ENCODE data around the gene FBXW8.

The FBXW8 gene

GRCh38 chr12:116878567-116879508 lies 31.9 kb upstream of the FBXW8 start:
- peaks cover 66% of the 10 kb centered on the region for H3K79me2 ChIP-seq (ENCODE audit: control insufficient read depth, low read length)
- peak overlapping the region; percentile 66 for H3K27ac ChIP-seq (ENCODE audit: low read depth, low read length)
- H3K4me1 ChIP-seq (ENCODE audit: control insufficient read depth, low read length): peaks cover 65% of the 10 kb centered on the region
- H3K9me3 ChIP-seq (ENCODE audit: control insufficient read depth, insufficient read depth, low read length): no peaks in the 10 kb centered on the region
- H3K4me2 ChIP-seq (ENCODE audit: low read length): peak overlapping the region; percentile 97
- peak overlapping the region; percentile 99 for H3K4me3 ChIP-seq (ENCODE audit: low read length)
- no peaks in the 10 kb centered on the region for H3K9me2 ChIP-seq (replicated peaks; ENCODE audit: control insufficient read depth, low read length)
- H3F3A ChIP-seq (ENCODE audit: control insufficient read depth, insufficient read depth): peaks cover 9% of the 10 kb centered on the region
- 0 out of 2 replicates have a peak, but pooled peaks have one; percentile 68 for TF ChIP-seq EZH2phosphoT487 (IDR thresholded peaks at IDR 0.05; ENCODE audit: borderline replicate concordance, low read length)
- no peak for TF ChIP-seq CTCF (IDR thresholded peaks at IDR 0.05; ENCODE audit: low read depth, low read length, poor library complexity, severe bottlenecking)
- peaks cover 64% of the 10 kb centered on the region for H3K36me3 ChIP-seq (ENCODE audit: control insufficient read depth, low read length)
- H4K20me1 ChIP-seq (ENCODE audit: control insufficient read depth, insufficient read depth, low read depth, low read length): peaks cover 9% of the 10 kb centered on the region
- peaks cover 17% of the 10 kb centered on the region for H3K27me3 ChIP-seq (ENCODE audit: control insufficient read depth, low read length)

- Histone ChIP-seq H3K79me2 (ENCODE audit: control insufficient read depth, low read length) (peaks cover 58% of the 10 kb centered on the region), H3K27me3 (ENCODE audit: control insufficient read depth, low read length) (peaks cover 17% of the 10 kb centered on the region), H3K27ac (ENCODE audit: low read depth, low read length) (peak overlapping the region; percentile 66), H3K4me2 (ENCODE audit: low read length) (peak overlapping the region; percentile 97), H3K9me2 (replicated peaks; ENCODE audit: control insufficient read depth, low read length) (no peaks in the 10 kb centered on the region), H3K36me3 (ENCODE audit: control insufficient read depth, low read length) (peaks cover 56% of the 10 kb centered on the region), H4K20me1 (ENCODE audit: control insufficient read depth, insufficient read depth, low read depth, low read length) (peaks cover 9% of the 10 kb centered on the region), H3K4me1 (ENCODE audit: control insufficient read depth, low read length) (peaks cover 62% of the 10 kb centered on the region), H3K4me3 (ENCODE audit: low read length) (peak overlapping the region; percentile 99), H3F3A (ENCODE audit: control insufficient read depth, insufficient read depth) (peaks cover 15% of the 10 kb centered on the region), H3K9me3 (ENCODE audit: control insufficient read depth, insufficient read depth, low read length) (no peaks in the 10 kb centered on the region)
- TF ChIP-seq EZH2phosphoT487 (IDR thresholded peaks at IDR 0.05; ENCODE audit: borderline replicate concordance, low read length) (no peak), CTCF (IDR thresholded peaks at IDR 0.05; ENCODE audit: low read depth, low read length, poor library complexity, severe bottlenecking) (no peak)
These were observed 31.1 kb upstream of the FBXW8 start for GRCh38 chr12:116879509-116880212.

GRCh38 chr12:116880213-116880816 lies 30.4 kb upstream of the FBXW8 start:
- Histone ChIP-seq H3K9me2 (replicated peaks; ENCODE audit: control insufficient read depth, low read length) (no peaks in the 10 kb centered on the region), H3K36me3 (ENCODE audit: control insufficient read depth, low read length) (peaks cover 49% of the 10 kb centered on the region), H3K4me2 (ENCODE audit: low read length) (peak overlapping the region; percentile 97), H4K20me1 (ENCODE audit: control insufficient read depth, insufficient read depth, low read depth, low read length) (peaks cover 9% of the 10 kb centered on the region), H3K79me2 (ENCODE audit: control insufficient read depth, low read length) (peaks cover 51% of the 10 kb centered on the region), H3F3A (ENCODE audit: control insufficient read depth, insufficient read depth) (peaks cover 17% of the 10 kb centered on the region), H3K4me3 (ENCODE audit: low read length) (peak overlapping the region; percentile 99), H3K27ac (ENCODE audit: low read depth, low read length) (peak overlapping the region; percentile 66), H3K9me3 (ENCODE audit: control insufficient read depth, insufficient read depth, low read length) (no peaks in the 10 kb centered on the region), H3K4me1 (ENCODE audit: control insufficient read depth, low read length) (peaks cover 62% of the 10 kb centered on the region), H3K27me3 (ENCODE audit: control insufficient read depth, low read length) (peaks cover 17% of the 10 kb centered on the region)
- no peak for TF ChIP-seq CTCF (IDR thresholded peaks at IDR 0.05; ENCODE audit: low read depth, low read length, poor library complexity, severe bottlenecking)
- no peak for TF ChIP-seq EZH2phosphoT487 (IDR thresholded peaks at IDR 0.05; ENCODE audit: borderline replicate concordance, low read length)
